Aorta (tissue), 5 donors: Measurements from ENCODE around the gene TTC27. TPM values are rescaled to one million over a fixed set of nuclear protein-coding genes. Genes with fewer than 3 reads are reported as not detected.

Experiments used
- ATAC-seq: fragments of 200-7000 bp; cut with Tn5 transposase; one replicate; pipeline ENCODE4 v1.9.1; 2022; ENCODE audit warnings: moderate library complexity; ENCODE audit not compliant: low FRiP score
- DNase-seq, 2 donors: peaks; one replicate each; pipeline ENCODE4 v3.0.0-alpha.2; 2020
- H3K27ac ChIP-seq, 2 donors: one replicate each; pipeline ENCODE4 v1.5.1; 2013; ENCODE audit warnings: low read length in 2 of 2, mild to moderate bottlenecking in 2 of 2, moderate library complexity in 2 of 2, control low read depth in 1 of 2, inconsistent platforms in 1 of 2, low read depth in 1 of 2
- H3K27me3 ChIP-seq, 2 donors: one replicate each; pipeline ENCODE4 v1.6.1; 2013; ENCODE audit warnings: control low read depth in 1 of 2, low read length in 1 of 2, mild to moderate bottlenecking in 1 of 2, moderate library complexity in 1 of 2; ENCODE audit not compliant: insufficient read depth in 2 of 2, control insufficient read depth in 1 of 2
- H3K36me3 ChIP-seq, 2 donors: one replicate each; pipeline ENCODE4 v1.6.1; 2013; ENCODE audit warnings: control low read depth in 1 of 2, low read length in 1 of 2, mild to moderate bottlenecking in 1 of 2; ENCODE audit not compliant: insufficient read depth in 2 of 2, control insufficient read depth in 1 of 2
- H3K4me1 ChIP-seq, 2 donors: one replicate each; pipeline ENCODE4 v1.6.1; 2013; ENCODE audit warnings: low read length in 2 of 2, control low read depth in 1 of 2, mild to moderate bottlenecking in 1 of 2, moderate library complexity in 1 of 2; ENCODE audit not compliant: insufficient read depth in 2 of 2, control insufficient read depth in 1 of 2
- H3K4me3 ChIP-seq, 2 donors: one replicate each; pipeline ENCODE4 v1.5.1; 2013; ENCODE audit warnings: low read length in 2 of 2, control low read depth in 1 of 2, mild to moderate bottlenecking in 1 of 2
- H3K9me3 ChIP-seq: one replicate; pipeline ENCODE4 v1.6.1; 2013; ENCODE audit warnings: mild to moderate bottlenecking, low read length; ENCODE audit not compliant: control insufficient read depth
- WGBS, 2 donors: extraction: QIAGEN DNeasy Blood & Tissue Kit; methylation state at CpG; one replicate each; pipeline ENCODE4 v1.1.7; 2013; 5-methylcytosine and 5-hydroxymethylcytosine counted together
- intact Hi-C, 2 donors: fragments of 100-400 bp; cut with DNase I; formaldehyde crosslinking; loops; one replicate each; pipeline versions ENCODE4 v1.14.2 to v1.15.0; 2022
- polyA plus RNA-seq, 2 donors: library from polyadenylated mRNA; stranded (reverse); fragments of 200-250 nt; gene quantifications; one replicate each; pipeline ENCODE4 v1.2.3, GENCODE V29; 2013
- total RNA-seq, 2 donors: library from RNA; stranded (reverse); fragmentation: NEBNext Ultra II Directional; extraction: Animal tissue kit (Norgen Biotek cat#: 25700); gene quantifications; one replicate each; pipeline ENCODE4 v1.2.1, GENCODE V29; 2021
- donor health status: healthy with polysubstance abuse.
- donor health status: Bipolar disorder and iron deficiency.
- donor health status: DM: no; HTN: no; CAD: no.
- donor health status: DM: no; HTN: no; CAD: no.
- donor health status: DM: yes; HTN: yes; CAD: no.

TTC27 gene
- total and polyA plus RNA-seq, 4 donors = 5.0 to 22.4 (median 13.0) TPM

DNA sequence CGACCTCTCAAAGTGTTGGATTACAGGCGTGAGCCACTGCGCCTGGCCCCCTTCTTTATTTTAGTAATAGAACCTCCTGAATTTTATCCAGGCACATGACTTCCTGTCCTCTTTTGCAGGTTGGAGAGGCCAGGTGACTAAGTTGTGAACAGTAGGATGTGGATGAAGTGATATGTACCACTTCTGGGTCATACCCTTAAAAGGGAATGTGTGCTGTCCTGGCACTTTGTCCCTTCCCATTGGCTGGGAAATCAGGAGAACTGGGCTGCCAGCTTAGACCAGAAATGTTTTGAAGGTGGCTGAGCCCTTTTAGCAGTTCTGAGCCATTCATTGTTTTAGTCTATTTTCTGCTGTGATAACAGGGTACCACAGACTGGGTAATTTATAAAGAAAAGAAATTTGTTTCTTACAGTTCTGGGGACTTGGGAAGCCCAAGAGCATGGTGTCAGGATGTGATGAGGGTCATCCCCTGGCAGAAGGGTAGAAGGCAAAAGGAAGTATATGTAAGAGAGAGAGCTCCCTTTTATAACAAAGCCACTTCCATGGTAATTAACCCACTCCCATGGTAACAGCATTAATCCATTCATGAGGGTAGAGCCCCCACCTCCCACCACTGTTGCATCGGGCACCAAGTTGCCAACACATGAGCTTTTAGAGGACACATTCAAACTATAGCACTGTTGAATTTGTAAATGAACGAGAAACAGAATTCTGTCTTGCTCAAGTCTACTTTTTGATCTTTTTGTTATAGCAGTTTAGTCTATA is 79.1 kb downstream of the TTC27 start:
- intact Hi-C loops = no loop called here
- H3K36me3 ChIP-seq = no peaks in the 10 kb centered on the region
- WGBS, 2 donors = 78 to 79% methylated on average over 5 of the region's 5 CpGs
- H3K27ac ChIP-seq = peak overlapping the region in 1 of 2 donors; percentile 4
- no peak overlapping the region for H3K4me3 ChIP-seq
- peaks cover 0 to 2% of the 10 kb centered on the region in 2 donors for H3K4me1 ChIP-seq
- no peaks in the 10 kb centered on the region for H3K9me3 ChIP-seq
- ATAC-seq (no peak), DNase-seq (no peak)
- H3K27me3 ChIP-seq = no peaks in the 10 kb centered on the region

GRCh38 chr2:32711219-32711618 is 83.4 kb downstream of the TTC27 start:
- DNase-seq (no peak), ATAC-seq (peak; percentile 52)
- Histone ChIP-seq H3K27me3 (no peaks in the 10 kb centered on the region), H3K4me1 (peaks cover 4 to 10% of the 10 kb centered on the region in 2 donors), H3K9me3 (no peaks in the 10 kb centered on the region), H3K36me3 (no peaks in the 10 kb centered on the region), H3K27ac (no peak overlapping the region), H3K4me3 (no peak overlapping the region)
- intact Hi-C loops = loop anchor here in 1 of 2 donors (10.0 kb wide), 1 partner anchor 86 kb away; the partner anchor contains the start of gene TTC27
- 7 to 14% methylated on average over 4 of the region's 4 CpGs for WGBS, 2 donors

- ATAC-seq = peak; percentile 56
- no peak for DNase-seq
- WGBS, 2 donors = 4% methylated on average over 4 of the region's 4 CpGs
- Histone ChIP-seq H3K36me3 (no peaks in the 10 kb centered on the region), H3K27me3 (no peaks in the 10 kb centered on the region), H3K4me1 (peaks cover 4 to 10% of the 10 kb centered on the region in 2 donors), H3K4me3 (no peak overlapping the region), H3K27ac (peak overlapping the region; percentile 40 to 57), H3K9me3 (no peaks in the 10 kb centered on the region)
- intact Hi-C loops = loop anchor here in 1 of 2 donors (10.0 kb wide), 1 partner anchor 87 kb away; the partner anchor contains the start of gene TTC27
Observed at GRCh38 chr2:32711908-32712501, 84.2 kb downstream of the TTC27 start.

GRCh38 chr2:32712870-32713269 is 85.0 kb downstream of the TTC27 start:
- Histone ChIP-seq H3K9me3 (no peaks in the 10 kb centered on the region), H3K4me3 (no peak overlapping the region), H3K36me3 (no peaks in the 10 kb centered on the region), H3K27ac (peak overlapping the region in 1 of 2 donors; percentile 10), H3K27me3 (no peaks in the 10 kb centered on the region), H3K4me1 (peaks cover 4 to 10% of the 10 kb centered on the region in 2 donors)
- 6 to 7% methylated on average over 2 of the region's 2 CpGs for WGBS, 2 donors
- no peak for DNase-seq
- intact Hi-C loops = loop anchor here in 1 of 2 donors (10.0 kb wide), 1 partner anchor 88 kb away; the partner anchor contains the start of gene TTC27
- peak; percentile 53 for ATAC-seq

- H3K4me3 ChIP-seq = no peak overlapping the region
- no peaks in the 10 kb centered on the region for H3K27me3 ChIP-seq
- H3K36me3 ChIP-seq = no peaks in the 10 kb centered on the region
- intact Hi-C loops = loop anchor here in 1 of 2 donors (10.0 kb wide), 1 partner anchor 90 kb away; the partner anchor contains the start of gene TTC27
- no peak overlapping the region for H3K27ac ChIP-seq
- peaks cover 6 to 16% of the 10 kb centered on the region in 2 donors for H3K4me1 ChIP-seq
- DNase-seq (no peak), ATAC-seq (no peak)
- no peaks in the 10 kb centered on the region for H3K9me3 ChIP-seq
- 9 to 16% methylated on average over 1 of the region's 1 CpG for WGBS, 2 donors
Observed at GRCh38 chr2:32714521-32714920, 86.7 kb downstream of the TTC27 start.

DNA sequence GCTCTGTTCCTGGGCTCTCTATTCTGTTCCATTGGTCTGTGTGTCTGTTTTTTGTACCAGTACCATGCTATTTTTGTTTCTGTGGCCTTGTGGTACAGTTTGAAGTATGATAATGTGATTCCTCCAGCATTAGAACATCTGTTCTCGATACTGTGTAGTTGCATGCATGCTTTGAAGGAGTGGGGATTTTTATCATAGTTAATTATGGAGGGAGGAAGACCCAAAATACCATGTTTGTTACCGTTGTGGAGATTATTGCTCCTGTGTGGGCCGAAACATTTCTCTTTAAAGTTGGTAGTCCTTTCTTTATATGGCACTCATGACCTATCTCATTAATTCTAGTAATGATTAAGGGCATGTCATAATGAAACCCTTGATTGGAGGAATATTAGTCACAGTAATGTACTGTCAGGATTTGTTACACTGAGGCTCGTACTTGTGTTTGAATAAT is 87.6 kb downstream of the TTC27 start:
- Histone ChIP-seq H3K27ac (peak overlapping the region in 1 of 2 donors; percentile 36), H3K36me3 (no peaks in the 10 kb centered on the region), H3K4me1 (peaks cover 8 to 21% of the 10 kb centered on the region in 2 donors), H3K9me3 (no peaks in the 10 kb centered on the region), H3K4me3 (no peak overlapping the region), H3K27me3 (no peaks in the 10 kb centered on the region)
- intact Hi-C loops = loop anchor here in 1 of 2 donors (10.0 kb wide), 1 partner anchor 91 kb away; the partner anchor contains the start of gene TTC27
- WGBS, 2 donors = 10 to 14% methylated on average over 4 of the region's 4 CpGs
- DNase-seq (no peak), ATAC-seq (no peak)

DNA sequence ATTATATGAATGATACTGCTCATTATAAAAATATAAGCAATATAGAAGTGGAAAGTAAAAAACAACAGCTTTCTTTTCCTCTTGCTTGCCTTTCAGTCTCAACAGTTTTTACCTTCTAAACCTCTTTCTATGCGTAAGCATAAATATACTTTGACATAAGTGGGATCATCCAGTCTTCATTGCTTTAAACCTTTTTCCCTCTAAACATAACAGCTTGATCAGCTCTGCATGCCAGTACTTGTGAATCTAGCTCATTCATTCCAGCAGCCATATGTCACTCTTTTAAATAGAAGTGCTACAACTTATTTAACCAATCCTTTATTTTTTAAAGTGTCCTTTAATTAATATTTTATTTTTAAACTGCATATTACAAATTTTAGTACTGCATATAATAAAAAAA is 88.1 kb downstream of the TTC27 start:
- Histone ChIP-seq H3K9me3 (no peaks in the 10 kb centered on the region), H3K36me3 (no peaks in the 10 kb centered on the region), H3K27ac (no peak overlapping the region), H3K27me3 (no peaks in the 10 kb centered on the region), H3K4me1 (peaks cover 8 to 24% of the 10 kb centered on the region in 2 donors), H3K4me3 (no peak overlapping the region)
- no peak for ATAC-seq
- 67 to 69% methylated on average over 1 of the region's 1 CpG for WGBS, 2 donors
- DNase-seq = no peak
- intact Hi-C loops = loop anchor here in 1 of 2 donors (10.0 kb wide), 1 partner anchor 91 kb away; the partner anchor contains the start of gene TTC27

- H3K9me3 ChIP-seq = no peaks in the 10 kb centered on the region
- intact Hi-C loops = loop anchor here in 1 of 2 donors (10.0 kb wide), 1 partner anchor 92 kb away; the partner anchor contains the start of gene TTC27
Observed at GRCh38 chr2:32716598-32716997, 88.7 kb downstream of the TTC27 start.

More at GRCh38 chr2:32716598-32716997, 88.7 kb downstream of the TTC27 start:
- H3K4me3 ChIP-seq = no peak overlapping the region
- H3K27me3 ChIP-seq = no peaks in the 10 kb centered on the region
- ATAC-seq (no peak), DNase-seq (no peak)
- H3K27ac ChIP-seq = no peak overlapping the region
- H3K36me3 ChIP-seq = no peaks in the 10 kb centered on the region
- H3K4me1 ChIP-seq = peaks cover 6 to 25% of the 10 kb centered on the region in 2 donors
